Stimulated activated CD8-positive, alpha-beta memory T cell treated with anti-CD3 and anti-CD28 coated beads, Interleukin-12 subunit alpha, Interleukin-12 subunit beta, amount 100 ng/mL, for 4 hours (primary cell): ENCODE results near the gene RASGEF1C.
"Not testable (repeated sequence)": the region's sequence is repeated elsewhere in the genome, so short reads cannot be mapped to it uniquely, and the experiment has no call there.

Experiments used
- DNase-seq: peaks from one replicate; pipeline ENCODE4 v3.0.0-alpha.2; 2020; ENCODE audit warnings: low read depth

The RASGEF1C gene

DNA sequence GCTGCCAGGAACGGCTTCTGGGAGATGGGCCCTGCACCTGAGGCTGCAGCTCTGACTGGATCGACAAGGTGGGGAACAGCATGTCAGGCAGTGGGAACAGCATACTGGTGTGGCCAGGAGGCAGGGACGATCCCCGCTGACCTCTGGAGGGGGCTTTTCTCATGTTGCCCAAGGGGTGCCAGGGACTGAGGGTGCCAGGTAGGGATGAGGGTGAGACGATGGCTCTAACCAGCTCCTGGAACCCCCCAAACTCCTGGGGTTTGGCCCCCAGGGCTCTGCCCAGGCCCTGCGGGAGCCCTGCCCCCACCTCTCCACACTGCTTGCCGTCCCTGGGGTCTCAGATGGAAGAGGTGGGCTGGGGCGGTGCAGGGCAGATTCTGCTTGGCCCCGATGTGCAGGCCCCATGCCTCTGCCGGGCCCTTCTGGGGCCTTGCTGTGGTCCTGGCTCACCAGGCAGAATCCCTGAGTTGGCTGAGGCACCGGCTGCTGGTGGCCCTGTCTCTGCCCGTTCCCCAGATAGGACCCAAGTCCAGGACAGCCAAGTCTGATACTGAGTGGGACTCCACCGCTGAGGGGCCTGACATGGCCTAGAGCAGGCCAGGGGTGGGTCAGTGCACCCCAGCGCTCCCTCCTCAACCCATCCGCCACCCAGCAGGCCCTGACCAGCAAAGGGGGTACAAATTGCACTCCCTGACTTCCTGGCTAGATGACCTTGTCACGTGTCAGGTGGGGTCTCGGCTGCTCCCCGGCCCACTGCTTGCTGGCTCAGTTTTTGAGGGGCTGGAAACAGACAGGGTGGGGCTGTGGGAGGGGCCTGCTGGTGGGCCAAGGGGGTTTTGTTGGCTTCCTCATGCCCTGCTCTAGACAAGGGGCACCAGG, 109.0 kb downstream of the RASGEF1C start:
- DNase-seq = no peak

DNA sequence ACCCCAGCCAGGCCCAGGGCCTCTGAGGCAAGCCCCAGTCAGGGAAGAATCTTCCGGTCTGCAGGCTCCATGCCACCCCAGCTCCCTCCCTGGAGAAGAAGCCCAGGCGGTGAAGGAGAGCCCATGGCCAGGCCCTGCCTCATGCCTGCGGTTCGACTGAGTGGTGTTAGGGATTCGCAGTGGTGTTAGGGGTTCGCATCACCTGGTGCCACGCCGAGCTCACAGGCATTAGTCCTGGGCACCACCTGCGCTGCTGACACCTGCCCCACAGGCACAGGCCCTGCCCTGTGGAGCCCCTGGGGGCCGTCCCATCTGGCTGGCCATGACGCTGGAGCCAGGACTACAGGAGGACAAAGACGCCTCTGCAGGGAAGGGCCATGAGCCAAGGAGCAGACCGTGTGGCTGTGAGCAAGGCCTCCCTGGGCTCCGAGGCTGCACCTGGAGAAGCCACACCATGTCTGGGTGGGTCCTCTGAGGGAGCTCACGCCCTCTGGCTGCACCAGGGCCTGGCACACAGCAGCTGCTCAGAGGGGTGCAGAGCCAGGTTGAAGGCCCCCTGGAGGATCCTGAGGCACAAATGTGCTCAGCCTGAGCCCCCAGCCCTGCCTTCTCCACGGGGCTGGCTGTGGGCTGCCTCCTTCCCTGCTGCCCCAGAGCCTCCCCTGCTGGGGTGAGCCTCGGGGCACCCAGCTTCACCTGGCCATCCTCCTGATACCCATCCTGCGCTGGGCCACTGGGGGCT, 109.8 kb downstream of the RASGEF1C start:
- no peak for DNase-seq

DNA sequence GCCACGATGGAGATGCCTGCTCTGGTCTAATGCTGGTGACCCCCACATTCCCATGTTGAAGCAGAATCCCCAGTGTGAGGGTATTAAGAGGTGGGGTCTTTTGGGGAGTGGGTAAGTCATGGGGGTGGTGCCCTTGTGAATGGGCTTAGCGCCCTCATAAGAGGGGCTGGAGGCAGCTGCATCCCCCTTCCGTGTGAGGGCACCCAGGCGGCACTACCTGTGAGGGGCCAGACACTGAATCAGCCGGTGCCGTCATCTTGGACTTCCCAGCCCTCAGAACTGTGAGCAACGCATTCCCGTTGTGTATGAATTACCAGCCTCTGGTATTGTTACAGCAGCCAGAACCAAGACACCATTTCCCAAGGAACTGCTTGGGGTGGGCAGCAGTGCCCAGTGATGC, 110.5 kb downstream of the RASGEF1C start:
- no peak for DNase-seq

DNA sequence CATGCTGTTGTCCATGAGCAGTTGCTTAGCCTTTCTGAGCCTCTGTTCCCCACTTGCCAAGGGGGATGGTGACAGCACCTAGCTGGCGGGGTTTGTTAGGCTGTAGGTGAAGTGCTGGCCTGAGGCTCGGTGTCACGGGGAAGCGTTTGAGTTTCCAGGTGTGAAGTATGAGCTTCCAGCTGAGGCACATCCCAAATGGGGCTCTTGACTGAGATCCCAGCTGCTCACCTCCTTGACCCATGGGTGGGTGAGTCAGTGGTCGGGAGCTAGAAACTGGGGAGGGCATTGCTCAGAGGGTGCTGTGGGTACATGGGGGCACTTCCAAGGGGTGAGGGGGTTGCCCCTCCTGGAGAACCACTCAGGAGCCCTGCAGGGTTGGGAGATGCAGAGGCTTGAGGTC, 111.1 kb downstream of the RASGEF1C start:
- DNase-seq = no peak

DNA sequence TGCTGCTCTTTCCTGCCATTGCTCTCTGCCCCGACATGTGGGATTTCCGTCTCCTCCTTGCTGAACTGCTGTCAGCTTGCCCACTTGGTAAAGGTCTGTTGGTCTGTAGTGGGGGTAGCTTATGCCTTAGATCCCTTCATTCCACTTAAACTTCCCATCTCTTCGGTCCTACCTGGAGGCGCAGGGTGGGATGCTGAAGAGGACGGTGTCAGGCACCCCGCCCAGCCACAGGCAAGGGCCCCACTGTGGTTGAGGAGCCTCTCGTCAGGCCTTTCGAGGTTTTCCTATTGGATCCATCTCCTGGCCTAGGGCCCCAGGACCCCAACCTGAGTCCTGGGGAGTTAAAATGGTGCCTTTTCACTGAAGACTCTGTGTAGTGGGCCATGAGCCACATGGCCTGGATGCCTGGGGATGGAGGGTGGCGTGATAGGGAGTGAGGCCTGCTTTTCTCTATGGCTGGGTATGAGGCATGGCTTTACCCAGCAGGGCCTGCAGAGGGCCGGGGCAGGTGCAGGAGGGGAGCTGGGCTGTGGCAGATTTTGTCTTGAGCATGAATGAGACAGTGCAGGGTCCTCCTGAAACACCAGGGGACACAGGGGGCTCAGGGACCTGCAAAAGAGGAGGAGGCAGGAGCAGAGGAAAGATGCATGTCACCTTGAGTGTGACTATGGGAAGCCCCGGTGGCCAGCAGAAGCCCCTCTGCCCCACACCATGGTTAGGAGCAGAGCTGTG, 111.7 kb downstream of the RASGEF1C start:
- no peak for DNase-seq

DNA sequence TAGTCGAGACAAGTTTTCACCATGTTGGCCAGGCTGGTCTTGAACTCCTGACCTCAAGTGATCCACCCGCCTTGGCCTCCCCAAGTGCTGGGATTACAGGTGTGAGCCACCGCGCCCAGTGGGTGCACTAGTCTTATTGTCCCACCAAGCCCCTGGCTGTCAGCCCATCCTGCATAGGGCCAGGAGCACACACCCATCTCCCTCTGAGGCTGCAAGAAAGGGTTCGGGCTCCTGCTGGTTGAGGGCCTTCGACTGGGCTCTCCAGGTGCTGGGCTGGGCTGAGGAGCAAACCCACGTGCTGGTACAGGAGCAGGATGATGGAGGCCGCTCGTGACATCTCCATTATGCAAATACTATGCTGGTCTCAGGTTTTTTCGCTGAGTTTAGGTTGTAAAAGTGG, 112.4 kb downstream of the RASGEF1C start:
- DNase-seq = no peak

DNA sequence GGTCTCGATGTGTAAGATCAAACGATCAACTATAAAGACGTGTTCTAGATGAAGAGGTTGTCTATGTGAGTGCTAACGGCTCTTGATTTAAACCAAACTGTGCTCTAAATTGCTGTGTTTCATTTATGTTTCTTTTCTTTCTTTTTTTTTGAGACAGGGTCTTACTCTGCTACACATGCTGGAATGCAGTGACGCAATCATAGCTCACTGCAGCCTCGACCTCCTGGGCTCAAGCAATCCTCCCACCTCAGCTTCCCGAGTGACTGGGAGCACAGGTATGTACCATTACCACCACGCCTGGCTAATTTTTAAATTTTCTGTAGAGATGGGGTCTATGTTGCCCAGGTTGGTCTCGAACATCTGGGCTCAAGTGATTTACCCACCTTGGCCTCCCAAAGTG, 113.5 kb downstream of the RASGEF1C start:
- DNase-seq = no peak

DNA sequence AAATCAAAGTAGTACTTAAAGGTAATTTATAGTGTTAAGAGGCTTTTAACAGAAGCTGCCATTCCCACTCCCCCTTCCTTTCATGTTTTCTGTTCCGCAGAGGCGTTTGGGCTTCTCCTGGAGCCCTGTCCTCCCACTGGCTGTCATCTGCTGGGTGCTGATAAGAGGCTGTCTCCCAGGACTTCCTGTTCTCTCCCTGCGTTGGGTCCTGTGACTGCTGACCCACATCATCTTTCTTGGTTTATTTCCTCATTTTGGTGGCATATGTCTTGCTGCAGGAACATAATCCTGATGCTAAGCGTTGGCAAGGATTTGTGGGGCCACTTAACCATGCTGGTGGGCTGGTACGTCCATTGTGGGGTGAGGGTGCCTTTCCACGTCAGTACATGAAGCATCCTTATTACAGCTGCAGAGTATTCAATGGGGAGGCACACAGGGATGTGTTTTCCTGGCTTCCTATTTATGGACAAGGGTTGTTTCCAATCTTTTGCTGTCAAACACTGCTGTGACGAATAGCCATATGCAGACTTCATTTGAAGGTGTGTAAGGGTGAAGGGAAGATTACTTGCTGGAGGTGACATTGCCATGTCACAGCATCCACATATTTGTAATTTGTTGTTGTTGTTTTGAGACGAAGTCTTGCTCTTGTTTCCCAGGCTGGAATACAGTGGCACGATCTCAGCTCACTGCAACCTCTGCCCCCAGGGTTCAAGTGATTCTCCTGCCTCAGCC, 115.2 kb downstream of the RASGEF1C start:
- DNase-seq = no peak

DNA sequence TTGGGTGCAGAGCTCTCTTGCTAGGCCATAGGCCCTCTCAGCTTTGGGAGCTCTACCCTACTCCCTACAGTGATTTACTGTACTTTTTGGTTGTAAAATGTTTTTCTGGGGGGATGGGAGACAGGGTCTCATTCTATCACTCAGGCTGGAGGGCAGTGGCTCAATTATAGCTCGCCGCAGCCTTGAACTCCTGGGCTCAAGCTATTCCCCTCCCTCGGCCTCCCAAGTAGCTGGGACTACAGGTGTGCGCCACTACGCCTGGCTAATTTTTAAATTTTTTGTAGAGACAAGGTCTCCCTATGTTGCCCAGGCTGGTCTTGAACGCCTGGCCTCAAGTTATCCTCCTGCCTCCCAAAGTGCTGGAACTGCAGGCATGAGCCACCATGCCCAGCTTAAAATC, 115.8 kb downstream of the RASGEF1C start:
- no peak for DNase-seq

DNA sequence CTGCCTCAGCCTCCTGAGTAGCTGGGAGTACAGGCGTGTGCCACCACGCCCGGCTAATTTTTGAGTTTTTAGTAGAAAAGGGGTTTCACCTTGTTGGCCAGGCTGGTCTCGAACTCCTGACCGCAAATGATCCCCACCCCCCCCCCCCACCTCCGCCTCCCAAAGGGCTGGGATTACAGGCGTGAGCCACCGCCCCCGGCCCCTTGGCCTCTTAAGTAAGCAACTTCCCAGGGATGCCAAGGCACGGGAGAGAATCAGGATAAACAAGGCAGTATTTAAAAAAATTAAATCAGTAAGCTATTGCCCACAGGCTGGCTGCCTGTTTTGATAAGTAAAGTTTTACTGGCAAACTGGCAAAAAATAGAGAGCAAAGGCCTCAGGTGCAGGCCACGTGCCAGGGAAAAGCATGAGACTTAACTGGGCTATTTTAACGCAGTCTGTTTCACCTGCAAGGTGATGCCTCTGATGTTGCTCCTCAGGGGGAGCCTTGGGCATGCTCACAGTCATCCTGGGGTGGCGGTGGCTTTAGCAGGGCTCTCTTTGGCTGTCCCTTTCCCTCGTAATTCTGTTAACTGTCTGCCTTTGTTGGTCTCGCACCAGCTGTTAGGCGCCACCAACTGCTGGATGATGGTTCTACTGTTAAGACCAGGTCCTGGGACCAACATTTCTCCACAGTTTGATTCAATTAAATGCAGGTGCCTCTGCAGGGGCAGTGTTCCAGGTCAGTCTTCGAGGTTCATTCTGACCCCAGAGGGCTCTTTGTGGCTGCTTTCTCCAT, 118.1 kb downstream of the RASGEF1C start:
- no peak for DNase-seq

DNA sequence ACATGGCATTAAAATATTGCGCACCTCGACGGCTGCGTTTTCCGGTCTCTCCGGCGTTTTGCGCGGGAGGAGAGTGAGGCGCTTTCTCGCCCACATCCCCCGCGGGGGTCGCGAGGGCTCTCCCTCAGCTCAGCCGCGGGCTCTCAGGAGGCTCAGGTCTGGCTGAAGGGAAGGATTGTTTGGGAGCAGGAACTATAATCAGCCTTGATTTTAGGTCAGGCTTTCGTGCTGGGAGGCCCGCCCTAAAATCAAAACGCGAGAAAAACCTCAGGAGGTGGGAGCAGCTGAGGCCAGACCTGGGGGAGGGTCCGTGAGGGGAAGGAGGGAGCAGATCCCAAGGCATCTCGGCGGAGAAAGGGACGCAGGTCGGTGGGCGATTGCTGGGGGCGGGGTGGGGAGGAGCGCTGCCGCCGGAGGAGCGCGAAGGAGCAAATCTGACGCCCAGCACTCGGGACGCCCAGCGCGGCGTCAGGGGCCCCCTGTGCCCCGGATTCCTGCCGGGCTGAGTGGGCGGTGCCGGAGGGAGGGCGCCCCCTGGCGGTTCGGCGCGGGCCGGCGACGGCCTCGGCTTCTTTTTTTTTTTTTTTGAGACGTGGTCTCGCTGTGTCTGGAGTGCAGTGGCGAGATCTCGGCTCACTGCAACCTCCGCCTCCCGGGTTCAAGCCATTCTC, 118.8 kb downstream of the RASGEF1C start:
- DNase-seq = peak; percentile 68

DNA sequence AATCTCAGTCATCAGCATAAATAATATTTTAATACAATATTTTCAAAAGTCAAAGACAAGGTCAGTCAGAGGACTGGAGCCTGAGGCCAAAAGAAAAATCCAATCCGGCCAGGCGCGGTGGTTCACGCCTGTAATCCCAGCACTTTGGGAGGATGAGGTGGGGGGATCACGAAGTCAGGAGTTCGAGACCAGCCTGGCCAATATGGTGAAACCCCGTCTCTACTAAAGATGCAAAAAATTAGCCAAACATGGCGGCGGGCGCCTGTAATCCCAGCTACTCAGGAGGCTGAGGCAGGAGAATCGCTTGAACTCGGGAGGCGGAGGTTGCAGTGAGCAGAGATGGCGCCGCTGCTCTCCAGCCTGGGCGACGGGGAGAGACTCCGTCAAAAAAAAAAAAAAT, 119.4 kb downstream of the RASGEF1C start:
- DNase-seq = not testable (repeated sequence)

DNA sequence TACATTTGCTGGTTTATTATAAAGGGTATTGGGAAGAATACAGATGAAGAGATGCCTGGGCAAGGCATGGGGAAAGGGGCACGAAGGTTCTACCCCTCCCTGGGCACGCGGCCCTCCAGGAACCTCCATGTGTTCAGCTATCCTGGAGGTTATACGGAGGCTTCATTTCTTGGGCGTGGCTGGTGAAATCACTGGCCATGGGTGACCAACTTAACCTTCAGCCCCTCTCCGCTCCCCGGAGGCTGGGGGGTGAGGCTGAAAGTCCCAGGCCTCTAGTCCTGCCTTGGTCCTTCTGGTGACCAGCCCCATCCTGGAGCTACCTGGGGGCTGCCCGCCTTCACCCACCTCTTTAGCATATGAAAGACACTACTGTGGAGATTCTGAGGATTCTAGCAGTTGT, 120.5 kb downstream of the RASGEF1C start:
- DNase-seq = no peak

DNA sequence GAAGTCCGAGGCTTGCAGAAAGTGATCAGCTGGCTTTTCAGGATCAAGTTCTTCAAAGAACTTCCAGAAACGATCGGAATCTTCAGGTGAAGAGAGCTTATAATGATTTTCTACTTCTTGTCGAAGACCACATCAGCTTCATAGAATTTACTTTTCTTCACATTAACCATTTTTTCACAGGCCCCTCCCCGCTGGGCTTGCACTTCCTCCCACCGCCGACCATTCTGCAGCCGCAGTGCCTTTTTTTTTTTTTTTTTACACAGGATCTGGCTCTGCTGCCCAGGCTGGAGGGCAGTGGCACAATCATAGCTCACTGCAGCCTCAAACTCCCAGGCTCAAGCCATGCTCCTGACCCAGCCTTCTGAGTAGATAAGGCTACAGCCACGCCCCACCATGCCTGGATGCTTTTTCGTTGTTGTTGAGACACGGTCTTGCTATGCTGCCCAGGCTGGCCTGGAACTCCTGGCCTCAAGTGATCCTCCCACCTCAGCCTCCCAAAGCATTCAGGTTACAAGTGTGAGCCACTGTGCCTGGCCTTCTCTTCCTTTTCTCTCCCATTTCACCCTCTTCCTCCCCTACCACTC, 122.1 kb downstream of the RASGEF1C start:
- no peak for DNase-seq

DNA sequence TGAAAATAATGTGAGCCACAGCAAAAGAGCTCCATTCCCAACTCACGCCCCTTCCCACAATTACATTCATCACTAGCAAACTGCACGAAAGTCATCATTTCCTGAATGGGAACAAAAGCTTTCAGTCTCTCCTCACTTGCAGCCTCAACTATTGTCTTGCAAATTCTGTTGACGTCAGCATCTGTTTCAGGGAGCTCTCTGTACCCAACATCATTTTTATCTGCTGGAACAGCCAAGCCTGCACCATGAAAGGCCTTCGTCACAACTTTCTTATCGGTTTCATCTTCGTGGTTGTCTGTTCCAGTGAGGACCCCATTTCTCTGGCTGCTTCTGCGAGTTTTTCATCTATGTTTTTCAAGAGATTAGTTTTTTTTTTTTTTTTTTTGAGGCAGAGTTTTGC, 123.2 kb downstream of the RASGEF1C start:
- DNase-seq = no peak

DNA sequence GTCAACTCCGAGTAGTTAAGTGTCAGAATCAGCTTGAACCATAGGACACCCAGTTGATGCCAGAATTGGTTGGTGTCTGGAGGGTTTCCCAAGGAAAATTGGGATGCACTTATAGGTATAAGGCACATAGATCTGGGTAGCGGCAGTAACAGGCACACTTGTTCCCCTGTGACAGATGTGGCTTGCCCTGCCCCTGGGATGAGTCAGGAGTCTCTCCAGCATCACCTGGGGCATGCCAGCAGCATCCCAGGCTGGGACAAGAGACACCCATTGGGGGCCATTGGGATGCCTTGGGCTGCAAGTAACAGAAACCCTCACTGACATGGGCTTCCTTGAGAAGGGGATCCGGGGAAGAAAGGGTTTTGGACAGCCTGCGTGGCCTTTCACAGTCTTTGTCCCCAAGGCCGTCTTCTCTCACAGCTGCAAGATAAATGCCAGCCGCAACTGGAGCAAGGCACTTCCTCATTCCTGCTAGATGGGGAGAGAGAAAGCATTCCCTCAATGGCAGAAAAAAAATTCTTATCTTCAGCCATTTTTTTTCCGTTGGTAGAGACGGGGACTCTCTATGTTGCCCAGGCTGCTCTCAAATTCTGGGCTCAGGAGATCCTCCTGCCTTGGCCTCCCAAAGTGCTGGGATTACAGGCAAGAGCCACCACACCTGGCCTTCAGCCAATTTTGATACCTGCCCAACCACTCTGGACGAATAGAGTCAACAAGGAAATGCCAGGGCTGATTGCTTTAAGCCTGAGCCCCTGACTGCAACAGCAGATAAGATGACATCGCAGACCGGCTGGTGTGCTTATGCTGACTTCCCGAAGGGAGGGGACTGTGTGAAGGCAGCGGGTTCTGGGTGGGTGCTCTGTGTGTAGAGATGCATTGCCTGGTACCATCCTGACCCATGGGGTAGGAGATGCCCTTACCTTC, 124.1 kb downstream of the RASGEF1C start:
- no peak for DNase-seq

DNA sequence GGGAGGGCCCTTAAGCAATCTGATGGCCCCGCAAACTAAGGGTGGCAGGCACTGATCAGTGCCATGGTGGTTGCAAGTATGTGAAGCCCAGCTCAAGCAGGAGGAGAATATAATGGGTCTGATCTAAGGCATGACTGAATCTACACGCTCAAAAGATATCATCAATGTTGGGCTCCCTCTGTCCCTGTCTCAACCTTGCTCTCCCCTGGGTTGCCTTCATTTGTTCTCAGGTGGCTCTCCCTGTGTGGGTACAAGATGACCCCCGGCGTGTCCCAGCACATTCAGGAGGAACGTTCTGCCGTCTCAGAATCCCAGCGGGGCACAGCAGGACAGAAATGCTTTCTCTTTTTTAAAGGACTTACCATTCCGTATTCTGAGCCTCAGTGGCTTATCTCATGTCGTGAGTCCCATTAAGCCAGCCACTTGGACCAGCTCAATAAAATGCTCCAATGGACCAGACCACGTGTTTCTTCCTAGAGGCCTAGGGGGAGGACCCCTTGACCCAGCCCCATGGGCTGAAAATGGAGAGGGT, 125.4 kb downstream of the RASGEF1C start:
- DNase-seq = no peak

DNA sequence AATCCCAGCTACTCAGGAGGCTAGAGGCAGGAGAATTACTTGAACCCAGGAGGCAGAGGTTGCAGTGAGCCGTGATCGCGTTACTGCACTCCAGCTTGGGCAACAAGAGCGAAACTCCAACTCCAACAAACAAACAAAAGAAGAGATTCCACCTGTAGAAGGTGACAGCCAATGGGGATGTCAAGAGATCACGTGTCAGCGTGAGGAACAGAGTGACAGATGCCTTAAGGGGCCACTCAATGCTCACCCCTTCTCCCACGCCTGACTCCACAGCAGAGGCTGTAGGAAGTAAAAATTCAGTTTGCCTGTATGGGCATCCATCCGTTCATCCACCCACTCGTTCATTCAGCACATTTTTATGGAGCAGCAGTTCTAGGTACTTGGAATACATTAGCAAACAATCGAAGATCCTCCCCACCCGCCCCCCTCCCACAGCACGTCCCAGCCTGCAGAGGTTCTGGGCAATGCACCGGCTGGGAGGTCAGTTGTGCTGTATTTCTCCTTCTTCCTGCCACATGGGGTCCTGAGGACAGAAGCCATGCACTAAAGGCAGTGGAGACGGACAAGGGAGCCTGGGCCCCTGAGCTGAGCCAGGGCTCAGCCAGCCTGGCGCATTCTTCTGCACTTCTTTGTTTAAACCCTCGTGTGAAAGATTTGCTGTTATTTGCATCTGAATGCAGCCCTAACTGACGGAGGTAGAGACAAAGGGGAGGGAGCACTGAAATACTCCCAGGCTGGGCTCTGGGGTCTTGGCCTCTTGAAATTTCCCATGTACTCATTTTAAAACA, 126.2 kb downstream of the RASGEF1C start:
- no peak for DNase-seq
